GM19455 (cell line): ENCODE results near the gene CCDC60.

ENCODE experiments used
- ATAC-seq: cut with Tn5 transposase; IDR thresholded peaks from one replicate; pipeline ENCODE4 v1.9.1; 2021; ENCODE audit not compliant: unreplicated experiment

The CCDC60 gene

DNA sequence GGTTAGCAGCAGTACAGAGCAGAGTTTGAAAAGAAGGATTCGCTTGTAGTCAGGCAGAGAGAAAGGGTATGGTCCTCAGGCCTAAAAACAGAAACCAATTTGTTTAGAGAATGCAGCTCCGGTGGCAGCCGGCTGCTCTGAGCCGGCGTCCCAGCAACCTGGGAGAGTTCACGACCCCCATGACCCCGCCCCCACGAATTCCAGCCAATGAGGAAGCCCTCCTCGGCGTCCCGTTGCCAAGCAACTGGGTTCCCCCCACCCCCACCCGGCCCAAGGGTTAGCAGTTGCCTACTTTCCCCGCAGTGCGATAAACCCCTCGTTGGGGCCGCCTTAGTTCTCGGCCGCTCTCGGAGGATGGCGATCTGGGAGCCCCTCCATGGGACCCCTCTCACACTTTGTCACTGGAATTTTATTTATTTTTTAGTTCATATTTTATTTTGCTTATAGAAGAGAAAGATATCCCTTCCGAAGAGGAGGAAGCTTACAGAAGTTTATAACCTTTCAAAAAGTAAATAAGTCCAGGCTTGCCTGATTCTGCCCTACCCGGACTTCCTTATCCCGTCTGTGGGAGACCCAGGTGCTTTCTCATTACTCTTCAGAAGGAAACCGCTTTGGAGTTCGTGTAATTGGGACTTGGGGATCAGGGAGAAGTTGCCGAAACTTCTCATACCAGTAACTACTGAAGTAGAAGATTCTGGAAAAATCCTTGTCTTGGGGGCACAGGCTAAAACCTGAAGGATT, at the start of gene CCDC60:
TSS of gene CCDC60 (plus strand) at position 300 of the 741 bp plus-strand sequence. CDS start 448 bp downstream, outside the sequence.
- ATAC-seq = no peak

DNA sequence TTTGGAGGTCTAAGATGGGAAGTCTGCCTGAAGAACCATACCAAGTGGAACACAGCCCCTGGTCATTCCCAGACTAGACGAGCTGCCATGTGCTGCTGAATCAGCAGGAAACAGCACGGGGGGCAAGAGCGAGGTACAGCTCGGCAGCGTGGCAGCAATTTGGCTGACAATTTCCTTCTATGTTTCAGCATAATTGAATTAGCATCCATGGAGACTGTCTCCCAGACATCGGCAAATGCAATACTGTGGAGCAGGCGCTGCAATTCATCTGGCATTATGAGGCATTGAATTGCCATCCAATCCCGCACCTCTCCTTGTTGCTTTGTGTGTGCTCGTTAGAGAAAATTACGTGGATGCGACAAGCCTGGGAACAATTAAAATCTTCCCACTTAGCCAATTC, 46.0 kb upstream of the CCDC60 start:
- no peak for ATAC-seq

- ATAC-seq = no peak
Observed at GRCh38 chr12:119292893-119293630, 41.5 kb upstream of the CCDC60 start.

DNA sequence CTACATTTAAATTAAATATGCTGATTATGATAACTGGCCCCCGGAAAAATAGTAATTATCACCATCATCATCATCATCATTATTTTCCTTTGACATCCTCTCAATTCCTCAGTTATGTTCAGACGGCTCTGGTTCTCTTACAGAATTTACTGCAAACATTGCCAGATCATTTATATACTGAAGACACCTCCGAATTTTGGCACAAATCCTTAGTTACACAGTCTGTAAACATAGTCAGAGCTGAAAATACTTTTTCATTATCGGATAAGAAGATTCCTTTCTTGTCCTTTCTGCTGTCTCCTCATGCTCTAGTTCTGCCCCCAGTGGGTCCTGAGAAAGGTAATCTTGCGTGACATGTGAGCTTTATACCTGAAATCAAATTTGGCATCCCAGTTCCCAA, 40.3 kb upstream of the CCDC60 start:
- no peak for ATAC-seq

DNA sequence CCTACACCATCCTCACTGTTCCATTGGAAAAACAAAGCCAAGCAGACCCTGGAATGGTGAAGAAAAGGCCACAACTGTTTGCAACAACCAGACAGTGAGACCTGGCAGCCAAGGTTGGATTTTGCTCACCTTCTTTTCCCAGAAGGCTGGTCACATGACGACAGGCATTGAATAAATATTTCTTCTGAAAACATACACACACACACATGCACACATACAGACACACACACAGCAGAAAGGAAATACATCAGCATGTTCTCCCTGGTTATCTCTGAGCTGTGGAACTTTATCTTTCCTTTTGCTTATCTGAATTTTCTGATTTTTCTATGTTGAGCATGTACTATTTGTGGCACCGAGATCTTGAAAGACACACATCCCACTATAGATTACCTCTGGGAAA, 38.0 kb upstream of the CCDC60 start:
- ATAC-seq = no peak

- no peak for ATAC-seq
Observed at GRCh38 chr12:119299130-119299529, 35.4 kb upstream of the CCDC60 start.

- ATAC-seq = no peak
Observed at GRCh38 chr12:119301379-119301778, 33.1 kb upstream of the CCDC60 start.

GRCh38 chr12:119302451-119303080, 32.0 kb upstream of the CCDC60 start:
- ATAC-seq = no peak

DNA sequence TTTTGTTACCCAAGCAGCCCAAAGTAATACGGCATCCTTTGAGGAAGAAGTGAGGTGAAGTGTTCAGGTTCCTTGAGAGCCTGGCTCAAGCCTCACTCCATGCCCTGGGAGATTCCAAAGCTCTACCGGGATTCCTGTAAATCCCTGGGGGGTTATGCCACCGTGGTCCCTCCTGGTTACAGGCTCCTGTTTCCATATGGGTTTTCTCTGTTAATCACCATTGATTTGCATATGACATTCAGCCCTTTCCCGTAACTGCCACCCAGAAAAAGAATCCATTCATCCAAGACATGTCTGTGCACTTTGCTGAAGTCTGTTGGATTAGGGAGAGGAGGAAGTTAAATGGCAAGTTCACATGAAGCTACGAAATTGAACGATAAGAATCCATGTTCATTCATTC, 27.9 kb upstream of the CCDC60 start:
- ATAC-seq = no peak

DNA sequence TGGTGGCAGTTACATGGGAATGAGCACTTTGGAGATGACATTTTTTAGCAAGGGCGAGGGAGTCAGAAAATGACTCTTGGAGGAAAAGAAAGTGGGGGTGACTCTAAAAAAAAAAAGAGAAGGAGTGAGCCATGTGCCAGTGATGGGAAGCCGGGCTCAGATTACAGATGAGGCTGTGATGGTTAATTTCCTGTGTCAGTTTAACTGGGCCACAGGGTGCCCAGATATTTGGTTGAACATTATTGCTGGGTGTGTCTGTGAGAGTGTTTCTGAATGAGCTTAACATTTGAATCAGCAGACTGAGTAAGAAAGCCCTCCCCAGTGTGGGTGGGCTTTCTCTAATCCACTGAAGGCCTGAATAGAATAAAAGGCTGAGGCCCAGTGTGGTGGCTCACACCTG, 26.8 kb upstream of the CCDC60 start:
- ATAC-seq = no peak

DNA sequence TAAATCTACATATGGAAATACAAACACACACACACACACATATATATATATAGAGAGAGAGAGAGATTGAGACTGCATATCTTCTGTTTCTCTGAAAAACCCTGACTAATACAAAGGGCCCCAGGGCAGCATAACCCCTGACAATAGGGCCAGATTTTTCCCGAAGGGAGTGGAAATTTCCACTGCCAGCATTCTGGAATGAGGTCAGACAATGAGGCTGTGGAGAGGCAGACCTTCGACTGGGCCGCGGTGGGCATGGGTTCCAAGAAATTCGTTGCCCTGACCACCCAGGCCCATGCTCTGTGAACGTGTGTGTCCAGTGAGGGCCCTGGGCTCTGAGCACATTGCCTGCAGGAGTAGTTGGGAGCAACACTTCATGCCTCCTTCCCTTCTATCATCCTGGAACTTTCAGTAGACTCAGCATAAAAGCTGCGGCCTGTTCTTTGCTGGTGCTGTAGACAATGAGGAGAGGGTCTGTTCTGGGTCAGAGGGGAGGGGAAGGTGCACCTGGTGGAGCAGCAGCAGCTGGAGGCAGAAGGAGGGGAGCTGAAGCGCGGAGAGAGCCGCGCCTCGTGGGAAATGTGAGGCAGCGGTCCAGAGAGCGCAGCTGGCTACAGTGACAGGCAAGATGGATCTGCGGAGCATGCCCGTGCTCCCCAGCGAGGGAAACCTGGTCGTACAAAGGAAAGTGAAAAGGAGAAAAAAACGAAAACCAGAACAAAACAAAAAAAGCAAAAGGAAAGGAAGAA, 25.6 kb upstream of the CCDC60 start:
- no peak for ATAC-seq

DNA sequence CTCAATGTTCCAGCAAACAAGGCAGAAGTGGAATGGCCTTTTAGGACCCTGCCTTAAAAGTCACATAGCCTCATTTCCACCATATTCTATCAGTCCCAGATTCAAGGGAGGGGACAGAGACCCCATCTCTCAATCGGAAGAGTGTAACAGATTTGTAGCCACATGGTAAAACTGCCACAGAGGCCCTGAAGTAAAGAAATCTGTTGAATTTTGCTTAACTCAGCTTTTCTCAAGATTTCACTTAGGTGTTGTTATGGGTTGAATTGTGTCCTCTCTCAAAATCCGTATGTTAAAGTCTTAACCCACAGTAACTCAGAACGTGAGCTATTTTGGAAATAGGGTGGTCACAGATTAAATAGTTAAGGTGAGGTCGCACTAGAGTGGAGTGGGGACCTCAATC, 22.7 kb upstream of the CCDC60 start:
- ATAC-seq = no peak

- ATAC-seq = no peak
Observed at GRCh38 chr12:119312904-119313303, 21.6 kb upstream of the CCDC60 start.

GRCh38 chr12:119314290-119314689, 20.2 kb upstream of the CCDC60 start:
- no peak for ATAC-seq

- ATAC-seq = no peak
Observed at GRCh38 chr12:119319638-119320037, 14.9 kb upstream of the CCDC60 start.

- no peak for ATAC-seq
Observed at GRCh38 chr12:119320678-119321077, 13.9 kb upstream of the CCDC60 start.

- ATAC-seq = no peak
Observed at GRCh38 chr12:119322301-119322723, 12.2 kb upstream of the CCDC60 start.

GRCh38 chr12:119325813-119326212, 8.7 kb upstream of the CCDC60 start:
- no peak for ATAC-seq

- no peak for ATAC-seq
Observed at GRCh38 chr12:119326341-119326740, 8.2 kb upstream of the CCDC60 start.

- no peak for ATAC-seq
Observed at GRCh38 chr12:119327471-119327870, 7.1 kb upstream of the CCDC60 start.

DNA sequence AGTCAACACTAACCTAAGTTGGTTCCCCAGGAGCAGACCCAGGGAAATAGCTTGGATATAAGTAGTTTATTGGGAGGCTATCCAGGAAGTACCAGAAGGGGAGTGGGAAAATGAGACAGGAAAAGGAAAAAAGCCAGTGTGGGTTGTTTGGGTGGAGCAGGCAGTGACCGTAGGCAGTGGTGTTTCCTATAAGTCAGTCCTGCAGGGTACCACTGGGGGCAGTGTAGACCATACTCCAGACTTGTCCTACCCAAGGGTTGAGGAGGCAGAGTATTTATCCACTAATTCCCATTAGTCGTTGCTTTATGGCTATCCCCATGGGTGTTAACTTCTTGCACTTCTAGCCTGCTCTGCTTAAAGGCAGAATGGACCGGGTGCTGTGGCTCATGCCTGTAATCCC, 6.4 kb upstream of the CCDC60 start:
- no peak for ATAC-seq
